Panc1 (cell line): ENCODE measurements around the gene SPOUT1. TPM values are rescaled to one million over a fixed set of nuclear protein-coding genes. Genes with fewer than 3 reads are reported as not detected.

ENCODE experiments used
- ATAC-seq: fragments of 200-7000 bp; cut with Tn5 transposase; 2 replicates; pipeline ENCODE4 v1.9.1; 2020; ENCODE audit warnings: mild to moderate bottlenecking, moderate library complexity
- BruUV-seq: library from RNA; stranded (reverse); fragments of 400-500 nt; replicated peaks from 2 replicates; lab custom pipeline; 2021; lab: Mats Ljungman, UMichigan
- CTCF ChIA-PET: fragments of 300-600 bp; sonication (Branson Sonifier 250); formaldehyde crosslinking; loops from one replicate; lab custom pipeline; 2022; ENCODE audit warnings: antibody characterized with exemption; lab: Charles Lee
- POLR2A ChIA-PET: fragments of 300-600 bp; sonication (Branson Sonifier 250); formaldehyde crosslinking; loops from one replicate; lab custom pipeline; 2022; ENCODE audit warnings: antibody characterized with exemption; lab: Charles Lee
- DNase-seq: peaks from one replicate; pipeline ENCODE4 v3.0.0-alpha.2; 2010; ENCODE audit warnings: low read depth, low spot score
- H3K27ac ChIP-seq: 2 replicates; pipeline ENCODE4 v1.5.1; 2011; ENCODE audit warnings: mild to moderate bottlenecking, low read length, inconsistent platforms
- H3K27me3 ChIP-seq: fragments of 200-500 bp; sonication (Bioruptor generic); 2 replicates; pipeline ENCODE4 v1.6.0; 2014; ENCODE audit warnings: low read length, inconsistent platforms; ENCODE audit not compliant: control insufficient read depth, insufficient read depth
- H3K36me3 ChIP-seq: fragments of 200-500 bp; sonication (Bioruptor generic); 2 replicates; pipeline ENCODE4 v1.5.1; 2014; ENCODE audit warnings: inconsistent platforms, mild to moderate bottlenecking, low read length, moderate library complexity; ENCODE audit not compliant: control insufficient read depth, insufficient read depth
- H3K4me1 ChIP-seq: 2 replicates; pipeline ENCODE4 v1.5.1; 2011; ENCODE audit warnings: inconsistent platforms, mild to moderate bottlenecking, low read length, moderate library complexity; ENCODE audit not compliant: control insufficient read depth, insufficient read depth
- H3K4me3 ChIP-seq, 2 experiments: 2 replicates each; pipeline ENCODE4 v1.5.1; 2011 to 2012; ENCODE audit warnings: low read depth in 2 of 2, low read length in 2 of 2, mild to moderate bottlenecking in 2 of 2, inconsistent platforms in 1 of 2, moderate library complexity in 1 of 2
- H3K9me3 ChIP-seq: fragments of 200-500 bp; sonication (Bioruptor generic); 2 replicates; pipeline ENCODE4 v1.5.1; 2014; ENCODE audit warnings: low read depth, mild to moderate bottlenecking, inconsistent platforms, low read length, moderate library complexity; ENCODE audit not compliant: control insufficient read depth, insufficient read depth
- POLR2AphosphoS5 ChIP-seq: IDR thresholded peaks from 2 replicates; pipeline ENCODE4 v1.6.1; 2012; ENCODE audit warnings: mild to moderate bottlenecking, low read depth, low read length, moderate library complexity
- REST ChIP-seq, 2 experiments: IDR thresholded peaks; 2 replicates each; pipeline ENCODE4 v1.6.1; 2011 to 2012; ENCODE audit warnings: low read depth in 2 of 2, control low read depth in 1 of 2, low read length in 1 of 2, mild to moderate bottlenecking in 1 of 2, moderate library complexity in 1 of 2; ENCODE audit not compliant: insufficient read depth in 1 of 2
- SIN3A ChIP-seq: IDR thresholded peaks from 2 replicates; pipeline ENCODE4 v1.6.1; 2012; ENCODE audit warnings: low read depth, mild to moderate bottlenecking, low read length, moderate library complexity, borderline replicate concordance; ENCODE audit not compliant: insufficient read depth
- TCF7L2 ChIP-seq: IDR thresholded peaks from 2 replicates; pipeline ENCODE4 v1.6.1; 2011; ENCODE audit warnings: mild to moderate bottlenecking, low read depth, low read length, inconsistent platforms
- in situ Hi-C: cut with HindIII; loops from 2 replicates; pipeline ENCODE4 v1.10.0; 2016; ENCODE audit warnings: low sequenced_read_pairs, low pct_unique_long_range_greater_than_20kb
- intact Hi-C: fragments of 100-400 bp; cut with micrococcal nuclease; formaldehyde crosslinking; loops from one replicate; pipeline ENCODE4 v1.10.0; 2022; ENCODE audit not compliant: unreplicated experiment
- total RNA-seq: library from RNA; stranded (reverse); gene quantifications from one replicate; pipeline ENCODE4 v1.2.1, GENCODE V29; 2021; ENCODE audit not compliant: unreplicated experiment
- TF ChIP-seq, protein P1 (sequence below): fragments of 450-650 bp; IDR thresholded peaks from 2 replicates; pipeline ENCODE4 v1.5.1; 2017; ENCODE audit warnings: mild to moderate bottlenecking

SPOUT1 gene
- total RNA-seq, 1 experiment from 2014 or later, result 38.4 TPM

- Histone ChIP-seq H3K27me3 (no peaks in the 10 kb centered on the region), H3K4me3 (no peak overlapping the region), H3K9me3 (no peaks in the 10 kb centered on the region), H3K36me3 (no peaks in the 10 kb centered on the region), H3K4me1 (no peaks in the 10 kb centered on the region), H3K27ac (no peak overlapping the region)
- TF ChIP-seq, protein P1, sequence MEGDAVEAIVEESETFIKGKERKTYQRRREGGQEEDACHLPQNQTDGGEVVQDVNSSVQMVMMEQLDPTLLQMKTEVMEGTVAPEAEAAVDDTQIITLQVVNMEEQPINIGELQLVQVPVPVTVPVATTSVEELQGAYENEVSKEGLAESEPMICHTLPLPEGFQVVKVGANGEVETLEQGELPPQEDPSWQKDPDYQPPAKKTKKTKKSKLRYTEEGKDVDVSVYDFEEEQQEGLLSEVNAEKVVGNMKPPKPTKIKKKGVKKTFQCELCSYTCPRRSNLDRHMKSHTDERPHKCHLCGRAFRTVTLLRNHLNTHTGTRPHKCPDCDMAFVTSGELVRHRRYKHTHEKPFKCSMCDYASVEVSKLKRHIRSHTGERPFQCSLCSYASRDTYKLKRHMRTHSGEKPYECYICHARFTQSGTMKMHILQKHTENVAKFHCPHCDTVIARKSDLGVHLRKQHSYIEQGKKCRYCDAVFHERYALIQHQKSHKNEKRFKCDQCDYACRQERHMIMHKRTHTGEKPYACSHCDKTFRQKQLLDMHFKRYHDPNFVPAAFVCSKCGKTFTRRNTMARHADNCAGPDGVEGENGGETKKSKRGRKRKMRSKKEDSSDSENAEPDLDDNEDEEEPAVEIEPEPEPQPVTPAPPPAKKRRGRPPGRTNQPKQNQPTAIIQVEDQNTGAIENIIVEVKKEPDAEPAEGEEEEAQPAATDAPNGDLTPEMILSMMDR, result no peak
- in situ Hi-C loops (no loop called here), intact Hi-C loops (no loop called here)
- BruUV-seq, result no TSS peak
- DNase-seq (no peak), ATAC-seq (no peak)
- ChIA-PET CTCF (no interaction called here), POLR2A (no interaction called here)
These were observed 12.3 kb upstream of the SPOUT1 start for GRCh38 chr9:128841694-128842492.

DNA sequence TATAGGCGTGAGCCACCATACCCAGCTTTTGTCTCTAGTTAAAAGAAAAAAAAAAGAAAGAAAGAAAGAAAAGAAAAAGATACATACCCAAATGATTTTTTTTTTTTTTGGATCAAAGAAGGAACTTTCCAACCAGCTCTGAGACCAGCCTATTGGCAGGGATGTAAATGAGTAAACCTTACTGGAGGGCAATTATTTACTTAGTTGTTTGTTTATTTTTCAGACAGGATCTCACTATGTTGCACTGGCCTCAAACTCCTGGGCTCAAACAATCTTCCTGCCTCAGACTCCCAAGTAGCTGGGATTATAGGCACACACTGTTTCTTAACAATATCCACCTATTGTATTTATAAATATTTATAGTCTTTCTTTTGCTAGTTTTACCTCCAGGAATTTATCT, 10.9 kb upstream of the SPOUT1 start:
- Histone ChIP-seq H3K27me3 (no peaks in the 10 kb centered on the region), H3K4me1 (no peaks in the 10 kb centered on the region), H3K36me3 (no peaks in the 10 kb centered on the region), H3K27ac (no peak overlapping the region), H3K4me3 (no peak overlapping the region), H3K9me3 (no peaks in the 10 kb centered on the region)
- ATAC-seq (no peak), DNase-seq (no peak)
- in situ Hi-C loops (no loop called here), intact Hi-C loops (no loop called here)
- no TSS peak for BruUV-seq
- CTCF ChIA-PET, result no interaction called here
- no peak for TF ChIP-seq REST (IDR thresholded peaks at IDR 0.05; ENCODE audit: insufficient read depth in 1 of 2, low read depth in 2 of 2, low read length in 1 of 2)
- TF ChIP-seq, protein P1, result no peak
- POLR2A ChIA-PET, result no interaction called here

- no peak for ATAC-seq
- no TSS peak for BruUV-seq
- Histone ChIP-seq H3K36me3 (no peaks in the 10 kb centered on the region), H3K9me3 (no peaks in the 10 kb centered on the region), H3K27me3 (no peaks in the 10 kb centered on the region), H3K4me1 (no peaks in the 10 kb centered on the region), H3K27ac (no peak overlapping the region), H3K4me3 (no peak overlapping the region)
- ChIA-PET POLR2A (interaction anchor here (0.6 kb wide), 1 partner anchor 145 kb away, joined by 4 read pairs; no protein-coding TSS in a partner anchor), CTCF (no interaction called here)
- in situ Hi-C loops, result no loop called here
- intact Hi-C loops, result no loop called here
- no peak for DNase-seq
- no peak for TF ChIP-seq REST (IDR thresholded peaks at IDR 0.05; ENCODE audit: insufficient read depth in 1 of 2, low read depth in 2 of 2, low read length in 1 of 2)
- TF ChIP-seq, protein P1, result no peak
- no peak for TF ChIP-seq POLR2AphosphoS5
- no peak for TF ChIP-seq SIN3A
- TF ChIP-seq TCF7L2, result no peak
These were observed 8.7 kb upstream of the SPOUT1 start for GRCh38 chr9:128838338-128838737.
